GM18502 (cell line): Measurements from ENCODE around the gene SKAP1.

Source experiments
- ATAC-seq: cut with Tn5 transposase; IDR thresholded peaks from one replicate; pipeline ENCODE4 v1.9.1; 2021; ENCODE audit warnings: mild to moderate bottlenecking; ENCODE audit not compliant: unreplicated experiment, poor library complexity

SKAP1 gene

GRCh38 chr17:48100160-48100559 lies 329.9 kb downstream of the SKAP1 start:
- ATAC-seq, result no peak

GRCh38 chr17:48095611-48096010 lies 334.4 kb downstream of the SKAP1 start:
- no peak for ATAC-seq

GRCh38 chr17:48093341-48094045 lies 336.5 kb downstream of the SKAP1 start:
- no peak for ATAC-seq

GRCh38 chr17:48084932-48085331 lies 345.1 kb downstream of the SKAP1 start:
- ATAC-seq, result no peak
